ENCODE results near the gene PLCB3.

PLCB3 gene

DNA sequence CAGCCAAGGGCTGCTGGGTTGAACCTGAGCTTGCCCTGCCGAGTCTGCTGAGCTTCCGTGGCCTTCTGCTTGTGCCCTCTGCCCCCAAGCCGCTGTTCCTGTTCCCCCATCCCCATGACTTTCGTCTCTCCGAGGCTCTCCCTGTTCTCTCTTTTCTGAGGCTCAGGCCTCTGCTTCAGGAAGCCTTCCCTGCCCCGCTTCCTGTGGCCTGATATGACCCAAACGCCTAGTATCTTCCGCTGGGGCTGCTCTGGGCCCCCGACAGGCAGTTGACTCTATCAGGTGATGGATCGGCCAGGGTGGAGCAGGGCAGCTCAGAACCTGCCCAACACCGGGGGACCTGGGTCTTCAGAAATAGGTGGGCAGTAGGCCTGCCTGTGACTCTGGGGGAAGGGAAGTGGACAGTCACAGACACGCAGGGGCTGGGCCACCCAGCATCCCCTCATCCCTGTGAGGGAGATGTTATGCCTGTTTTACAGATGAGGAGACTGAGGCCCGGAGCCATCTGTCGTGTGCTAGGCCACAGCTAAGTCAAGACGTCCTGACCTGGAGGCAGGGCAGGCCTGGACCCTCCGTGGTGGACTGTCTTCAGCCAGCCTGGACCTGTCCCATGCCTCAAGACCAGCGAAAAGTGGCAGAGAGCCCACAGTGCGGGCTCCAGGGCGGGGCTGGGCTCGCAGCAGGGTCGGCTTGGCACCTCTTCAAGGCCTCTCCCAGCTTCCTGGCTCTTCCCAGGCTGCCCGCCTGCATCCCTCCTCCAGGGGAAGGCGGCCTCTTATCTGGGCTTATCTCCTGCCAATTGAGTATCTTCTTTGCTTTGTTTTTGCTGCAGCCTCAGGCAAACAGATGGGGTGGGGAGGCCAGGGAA is 16.9 kb downstream of the PLCB3 start:
- peak; percentile 78 for DNase-seq

- DNase-seq = peak; percentile 70
Observed at GRCh38 chr11:64268893-64269539, 17.7 kb downstream of the PLCB3 start.

GRCh38 chr11:64269540-64270220 is 18.4 kb downstream of the PLCB3 start:
- peak; percentile 99 for DNase-seq

DNA sequence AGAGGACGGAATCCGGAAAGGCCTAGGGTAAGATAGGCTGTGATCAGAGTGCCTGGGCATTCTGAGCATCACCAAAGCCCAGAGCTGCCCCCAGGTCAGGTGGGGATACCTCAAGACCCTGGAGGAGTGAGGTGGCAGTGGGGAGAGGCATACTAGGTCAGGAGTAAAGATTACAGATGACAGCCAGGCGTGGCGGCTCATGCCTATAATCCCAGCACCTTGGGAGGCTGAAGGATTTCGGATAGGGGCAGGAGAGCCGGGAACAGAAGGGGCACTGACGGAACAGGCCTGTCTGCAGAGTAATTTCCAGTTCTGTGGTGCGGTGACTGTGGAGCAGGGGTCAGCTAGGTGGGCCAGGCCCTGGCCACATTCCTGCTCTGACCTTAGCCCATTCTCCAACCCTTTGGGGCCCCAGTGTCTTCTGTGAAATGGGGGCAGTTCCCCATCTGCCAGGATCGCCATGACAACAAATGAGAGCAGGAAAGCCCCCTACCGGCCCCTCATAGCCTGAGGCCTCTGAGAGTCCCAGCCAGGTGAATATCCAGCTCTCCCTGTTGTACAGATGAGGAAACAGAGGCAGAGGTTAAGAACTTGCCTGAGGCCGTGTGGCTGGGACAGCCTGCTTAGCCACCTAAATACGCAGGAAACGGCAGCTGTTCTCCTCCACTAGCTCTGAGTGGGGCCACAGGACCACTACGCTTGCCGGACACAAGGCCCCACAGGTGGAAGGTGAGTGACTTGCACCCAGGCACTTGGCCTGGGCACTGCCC is 23.9 kb downstream of the PLCB3 start:
- DNase-seq = no peak

DNA sequence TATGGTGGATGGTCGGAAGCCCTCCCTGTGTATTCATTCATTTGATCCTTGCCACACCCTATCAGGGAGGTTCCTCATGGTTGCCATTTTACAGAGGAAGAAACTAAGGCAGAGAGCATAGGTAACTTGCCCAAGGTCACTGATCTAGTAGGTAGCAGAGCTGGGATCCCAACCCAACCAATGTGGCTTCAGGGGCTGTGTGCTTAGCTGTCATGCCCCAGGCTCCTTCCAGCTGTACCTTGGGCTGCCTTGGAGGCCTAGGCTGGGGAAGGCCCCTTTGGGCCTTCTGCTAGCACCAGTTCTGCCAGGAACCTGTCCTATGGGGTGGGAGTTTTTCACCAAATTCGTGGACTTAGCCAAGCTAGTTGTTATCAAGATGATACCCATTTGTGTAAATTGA is 24.5 kb downstream of the PLCB3 start:
- DNase-seq = no peak

DNA sequence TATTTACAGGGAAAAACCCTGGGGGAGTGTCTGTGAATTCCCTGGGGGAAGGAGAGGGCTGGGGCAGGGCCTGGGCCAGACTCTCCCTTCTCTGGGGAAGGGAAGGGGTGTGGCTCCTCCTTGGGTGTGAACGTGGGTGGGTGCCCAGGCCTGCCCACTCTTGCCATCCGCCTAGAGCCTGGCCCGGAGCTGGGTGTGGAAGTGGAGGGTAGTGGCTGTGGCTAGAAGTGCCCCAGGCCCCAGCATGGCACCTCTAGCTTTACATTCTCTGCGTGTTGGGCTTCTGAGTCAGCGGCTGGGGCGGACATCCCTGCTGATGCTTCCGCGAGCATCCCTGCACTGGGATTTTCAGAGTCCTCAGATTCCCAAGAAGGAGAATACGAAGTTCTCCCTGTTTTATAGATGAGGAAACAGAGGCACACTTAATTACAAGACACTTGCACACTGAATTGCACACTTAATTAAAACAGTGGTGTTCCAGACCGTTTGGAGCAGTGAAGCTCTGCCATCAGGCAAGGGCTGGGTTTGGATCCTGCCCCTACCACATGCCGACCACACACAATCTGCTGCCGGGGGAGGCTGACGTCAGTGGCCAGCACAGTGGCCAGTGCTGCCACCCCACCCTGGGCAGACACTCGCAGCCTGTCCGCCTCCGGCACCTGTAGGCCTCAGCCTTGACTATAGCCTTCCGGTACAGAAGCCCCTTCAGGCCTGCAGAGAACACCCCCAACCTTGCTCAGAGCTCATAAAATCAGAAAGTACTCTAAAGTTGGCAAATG is 25.5 kb downstream of the PLCB3 start:
- DNase-seq = no peak

DNA sequence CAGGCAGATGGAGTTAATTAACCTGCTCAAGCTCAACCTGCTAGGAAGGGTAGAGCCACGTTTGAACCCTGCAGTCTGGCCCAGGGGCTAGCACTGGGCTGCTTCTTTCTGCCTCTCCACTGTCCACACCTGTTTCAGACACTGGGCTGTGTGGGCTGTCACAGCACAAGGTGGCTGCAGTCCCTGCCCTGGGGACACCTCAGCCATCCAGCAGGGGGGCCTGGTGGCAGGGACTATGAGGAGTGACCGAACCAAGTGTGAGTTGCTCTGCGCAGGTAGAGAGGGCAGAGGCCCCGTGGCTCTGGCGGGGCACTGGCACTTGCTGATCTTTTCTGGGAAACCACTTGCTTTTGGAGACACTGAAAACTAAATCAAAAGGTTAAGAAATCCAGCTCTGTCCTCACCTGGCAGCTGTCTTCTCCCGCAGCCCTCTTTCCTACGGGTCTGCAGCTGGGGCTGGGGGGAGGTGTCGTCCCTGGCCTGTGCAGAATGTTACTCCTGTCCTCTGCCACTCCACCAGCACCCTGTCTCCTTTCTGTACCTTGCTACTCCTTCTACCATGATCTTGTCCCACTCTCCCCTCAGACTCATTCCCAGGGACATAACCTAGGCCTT is 27.4 kb downstream of the PLCB3 start:
- DNase-seq = no peak

- DNase-seq = no peak
Observed at GRCh38 chr11:64281957-64282770, 30.8 kb downstream of the PLCB3 start.

DNA sequence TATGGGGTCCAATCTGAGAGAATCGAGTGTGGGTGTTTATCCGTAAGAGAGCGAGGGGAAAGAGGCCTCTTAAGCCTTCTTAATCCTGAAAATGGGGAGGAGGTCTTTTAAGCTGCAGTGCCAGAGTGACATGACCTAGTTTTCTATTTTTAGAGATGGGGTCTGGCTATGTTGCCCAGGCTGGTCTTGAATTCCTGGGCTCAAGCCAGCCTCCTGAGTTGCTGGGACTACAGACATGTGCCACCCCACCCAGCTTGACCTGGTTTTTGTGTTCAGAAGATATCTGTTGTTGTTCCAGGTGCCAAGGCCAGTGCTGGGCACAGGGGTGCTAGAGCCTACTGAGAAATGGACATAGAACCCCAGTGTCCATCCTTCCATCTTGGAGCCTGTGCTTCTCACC is 31.8 kb downstream of the PLCB3 start:
- DNase-seq = no peak

DNA sequence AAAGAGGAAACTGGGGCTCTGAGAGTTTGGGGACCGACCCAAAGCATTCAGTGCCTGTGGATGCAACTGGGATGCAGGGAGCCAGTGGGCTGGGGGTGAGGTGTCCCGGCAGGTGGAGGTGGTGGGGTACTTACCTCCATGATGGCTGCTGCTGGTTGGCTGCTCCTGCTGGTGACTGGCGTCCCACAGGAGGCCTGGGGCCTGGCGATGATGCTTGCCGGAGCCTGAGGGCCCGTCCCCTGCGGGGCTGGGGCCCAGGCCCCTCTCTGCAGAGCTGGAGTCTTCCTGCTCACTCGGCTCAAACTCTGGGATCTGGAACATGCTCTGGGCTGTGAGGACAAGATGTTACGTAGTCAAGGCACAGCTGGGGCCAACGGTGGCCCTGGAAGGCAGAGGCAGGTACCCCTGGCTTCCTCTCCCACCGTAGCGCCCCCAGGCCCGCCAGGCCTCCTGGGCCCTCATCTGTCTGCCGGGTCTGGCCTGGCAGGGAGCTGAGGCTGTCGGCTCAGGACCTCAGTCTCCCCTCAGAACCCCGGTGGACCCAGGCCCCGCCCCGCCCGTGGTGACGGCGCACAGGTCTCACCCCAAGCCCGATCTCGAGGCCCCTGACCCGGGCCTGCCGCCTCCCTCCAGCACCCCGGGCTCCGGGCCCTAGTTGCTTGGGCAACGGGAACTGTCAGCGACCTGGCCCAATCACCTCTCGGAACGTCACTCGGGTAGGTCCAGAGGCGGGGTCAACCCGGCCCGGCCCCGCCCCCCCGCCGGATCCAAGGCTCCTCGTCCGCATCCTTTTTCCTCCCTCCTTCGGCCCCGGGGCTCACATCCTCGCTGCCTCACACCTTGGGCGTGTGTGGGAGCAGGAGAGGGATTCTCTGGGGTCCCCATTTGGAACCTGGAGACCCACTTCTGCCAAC is 33.0 kb downstream of the PLCB3 start, which contains the start of gene BAD:
Gene BAD (minus strand): TSS at position 618 of the 914 bp plus-strand sequence. CDS start 297 bp downstream, at position 321.
- DNase-seq = peak; percentile 97

DNA sequence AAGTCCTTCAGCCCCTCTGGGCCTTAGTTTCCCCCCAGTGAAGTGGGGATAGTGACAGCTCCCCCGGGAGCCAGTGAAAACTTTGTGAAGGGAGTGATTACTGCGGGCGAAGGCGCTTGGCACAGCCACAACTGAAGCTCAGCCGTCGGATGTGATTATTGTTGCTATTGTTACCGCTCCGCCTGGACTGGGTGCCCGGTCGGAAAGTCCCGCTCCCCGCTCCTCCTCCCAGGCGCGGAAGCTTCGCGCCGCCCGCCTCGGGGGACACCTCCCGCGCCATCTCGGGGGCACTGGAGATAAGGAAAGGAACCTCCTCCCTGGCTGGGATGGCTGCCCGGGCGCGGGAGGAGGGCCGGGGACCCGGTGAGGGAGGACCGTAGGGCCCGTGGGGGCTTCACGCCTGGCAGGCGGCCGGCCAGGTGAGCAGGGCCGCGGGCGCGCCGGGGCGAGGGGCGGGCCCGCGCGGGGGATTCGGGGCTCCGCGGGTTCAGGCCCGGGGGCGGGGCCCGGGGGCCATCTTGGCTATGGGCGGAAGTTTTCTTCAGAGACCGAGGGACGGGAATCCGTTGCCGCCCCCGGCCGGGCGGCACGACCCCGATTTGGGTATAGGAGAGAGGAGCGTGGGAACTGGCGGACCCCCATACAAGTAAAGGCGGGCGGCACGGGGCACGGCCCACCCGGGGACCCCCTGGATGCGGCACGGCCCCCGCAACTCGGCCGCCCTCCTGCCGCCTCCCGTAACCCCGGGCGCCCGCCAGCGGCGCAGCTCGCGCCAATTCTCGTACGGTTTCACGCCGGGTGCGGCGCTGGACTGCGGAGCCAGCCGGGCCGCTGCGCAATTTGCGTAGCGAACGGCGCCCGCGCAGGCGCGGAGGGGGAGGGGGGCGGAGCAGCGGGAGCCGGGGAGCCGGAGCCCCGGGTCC is 33.9 kb downstream of the PLCB3 start, which contains the start of gene GPR137:
Gene GPR137 (plus strand): TSS at position 887 of the 923 bp plus-strand sequence. CDS start 677 bp downstream, outside the sequence.
- peak; percentile 91 for DNase-seq

DNA sequence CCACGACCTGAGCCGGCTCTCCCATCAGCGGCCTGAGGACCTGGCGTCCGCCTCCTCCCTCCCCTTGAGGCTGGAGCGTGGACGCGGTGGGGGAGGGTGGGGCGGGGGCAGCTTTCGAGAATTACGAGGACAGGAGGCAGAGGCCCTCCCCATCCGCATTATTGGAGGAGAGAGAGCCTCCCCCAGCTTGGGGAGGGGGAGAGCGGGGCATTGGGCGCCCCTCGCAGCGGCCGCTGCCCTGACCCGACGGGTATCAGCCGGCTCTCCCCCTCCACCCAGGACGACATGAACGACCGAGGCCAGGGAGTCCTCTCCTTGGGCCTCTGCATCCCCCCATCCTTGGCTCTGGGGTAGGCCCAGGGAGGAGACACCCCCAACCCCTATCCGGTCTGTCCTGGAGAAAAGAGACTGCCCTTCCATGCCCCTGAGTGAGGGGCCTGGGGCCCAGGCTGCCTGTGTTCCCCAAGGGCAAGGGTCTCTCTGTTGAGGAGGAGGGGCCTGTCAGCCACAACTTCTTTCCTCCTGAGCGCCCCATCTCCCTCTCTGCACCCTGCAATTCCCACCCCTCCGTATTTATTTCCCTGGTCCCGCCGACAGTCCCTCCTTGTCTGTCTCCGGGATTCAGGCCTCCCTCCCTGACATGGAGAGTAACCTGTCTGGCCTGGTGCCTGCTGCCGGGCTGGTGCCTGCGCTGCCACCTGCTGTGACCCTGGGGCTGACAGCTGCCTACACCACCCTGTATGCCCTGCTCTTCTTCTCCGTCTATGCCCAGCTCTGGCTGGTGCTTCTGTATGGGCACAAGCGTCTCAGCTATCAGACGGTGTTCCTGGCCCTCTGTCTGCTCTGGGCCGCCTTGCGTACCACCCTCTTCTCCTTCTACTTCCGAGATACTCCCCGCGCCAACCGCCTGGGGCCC is 34.8 kb downstream of the PLCB3 start:
- DNase-seq = peak; percentile 56

- DNase-seq = peak; percentile 20
Observed at GRCh38 chr11:64286801-64287159, 35.5 kb downstream of the PLCB3 start.

DNA sequence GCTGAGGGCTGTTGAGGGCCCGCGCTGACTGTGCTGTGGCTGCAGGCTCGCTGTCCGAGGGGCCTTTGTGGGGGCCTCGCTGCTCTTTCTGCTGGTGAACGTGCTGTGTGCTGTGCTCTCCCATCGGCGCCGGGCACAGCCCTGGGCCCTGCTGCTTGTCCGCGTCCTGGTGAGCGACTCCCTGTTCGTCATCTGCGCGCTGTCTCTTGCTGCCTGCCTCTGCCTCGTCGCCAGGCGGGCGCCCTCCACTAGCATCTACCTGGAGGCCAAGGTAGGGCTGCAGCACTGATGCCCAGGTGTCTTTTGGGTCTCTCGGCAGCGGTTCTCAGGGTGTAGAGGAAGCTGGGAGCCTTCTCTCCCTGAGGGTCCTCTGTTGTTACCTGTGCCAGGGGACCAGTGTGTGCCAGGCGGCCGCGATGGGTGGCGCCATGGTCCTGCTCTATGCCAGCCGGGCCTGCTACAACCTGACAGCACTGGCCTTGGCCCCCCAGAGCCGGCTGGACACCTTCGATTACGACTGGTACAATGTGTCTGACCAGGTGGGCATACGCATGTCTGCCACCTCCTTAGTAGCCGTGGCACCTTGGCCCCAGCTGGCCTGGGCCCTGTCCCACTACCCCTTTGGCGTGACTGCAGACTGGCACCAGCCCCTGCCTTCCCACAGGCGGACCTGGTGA is 36.5 kb downstream of the PLCB3 start:
- peak; percentile 20 for DNase-seq

- no peak for DNase-seq
Observed at GRCh38 chr11:64288353-64288750, 37.0 kb downstream of the PLCB3 start.

GRCh38 chr11:64289002-64289564 is 37.8 kb downstream of the PLCB3 start:
- peak; percentile 17 for DNase-seq

Data from femur (tissue), 1 donor.